Fibroblast of villous mesenchyme (primary cell): Measurements from ENCODE around the gene SPACA4. TPM values are rescaled to one million over a fixed set of nuclear protein-coding genes. Genes with fewer than 3 reads are reported as not detected.
A peak's percentile ranks its signal among the peaks of the same experiment; 100 is the strongest.

Experiments used
- DNase-seq: peaks from one replicate; pipeline ENCODE4 v3.0.0-alpha.2; 2010; ENCODE audit warnings: low read depth
- H3K4me3 ChIP-seq: 2 replicates; pipeline ENCODE4 v1.5.1; 2011; ENCODE audit warnings: low read depth, mild to moderate bottlenecking, low read length
- total RNA-seq: library from RNA; depleted of rRNA; stranded (reverse); fragments of >200 nt; gene quantifications from 2 replicates; pipeline ENCODE4 v1.2.3, GENCODE V29; 2012
- TF ChIP-seq, protein P1 (sequence below): IDR thresholded peaks from 2 replicates; pipeline ENCODE4 v1.5.1; 2012; ENCODE audit warnings: low read depth, mild to moderate bottlenecking, low read length; ENCODE audit not compliant: insufficient read depth

The SPACA4 gene
- total RNA-seq, 1 donor: not detected

DNA sequence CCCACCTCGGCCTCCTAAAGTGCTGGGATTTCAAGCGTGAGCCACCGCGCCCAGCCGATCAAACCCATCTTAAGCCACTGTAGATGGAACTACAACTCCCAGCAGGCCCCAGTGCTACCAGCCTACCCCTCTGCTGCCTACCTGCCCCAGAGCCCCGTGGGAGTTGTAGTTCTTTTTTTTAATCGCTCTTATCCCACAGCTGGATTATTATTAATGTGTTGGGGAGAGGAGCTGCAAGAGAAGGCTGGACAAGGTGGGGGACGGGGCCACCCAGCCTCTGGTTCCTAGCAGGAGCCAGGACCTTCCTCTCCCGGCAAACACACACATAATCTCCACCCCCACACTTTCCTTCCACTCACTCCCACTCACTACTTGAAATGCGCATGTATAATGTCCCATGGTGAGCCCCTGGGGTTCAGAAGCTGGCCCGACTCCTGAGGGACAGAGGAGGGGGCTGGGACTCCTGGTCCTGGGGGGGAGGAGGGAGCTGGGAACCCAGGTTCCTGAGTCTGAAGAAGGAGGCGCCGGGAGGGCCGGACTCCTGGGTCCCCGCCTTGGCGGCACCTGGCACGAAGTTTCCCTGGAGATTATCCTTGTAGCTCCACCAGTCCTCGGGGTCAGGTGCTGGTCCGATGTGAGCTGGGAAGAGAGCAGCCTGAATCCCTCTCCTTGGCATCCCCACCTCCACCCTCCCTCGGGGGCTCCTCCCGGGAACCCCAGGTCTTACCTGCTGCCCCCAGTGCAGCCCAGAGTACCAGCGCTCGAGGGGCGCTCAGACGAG lies 38.5 kb downstream of the SPACA4 start:
- peak overlapping the region; percentile 60 for H3K4me3 ChIP-seq
- TF ChIP-seq, protein P1, sequence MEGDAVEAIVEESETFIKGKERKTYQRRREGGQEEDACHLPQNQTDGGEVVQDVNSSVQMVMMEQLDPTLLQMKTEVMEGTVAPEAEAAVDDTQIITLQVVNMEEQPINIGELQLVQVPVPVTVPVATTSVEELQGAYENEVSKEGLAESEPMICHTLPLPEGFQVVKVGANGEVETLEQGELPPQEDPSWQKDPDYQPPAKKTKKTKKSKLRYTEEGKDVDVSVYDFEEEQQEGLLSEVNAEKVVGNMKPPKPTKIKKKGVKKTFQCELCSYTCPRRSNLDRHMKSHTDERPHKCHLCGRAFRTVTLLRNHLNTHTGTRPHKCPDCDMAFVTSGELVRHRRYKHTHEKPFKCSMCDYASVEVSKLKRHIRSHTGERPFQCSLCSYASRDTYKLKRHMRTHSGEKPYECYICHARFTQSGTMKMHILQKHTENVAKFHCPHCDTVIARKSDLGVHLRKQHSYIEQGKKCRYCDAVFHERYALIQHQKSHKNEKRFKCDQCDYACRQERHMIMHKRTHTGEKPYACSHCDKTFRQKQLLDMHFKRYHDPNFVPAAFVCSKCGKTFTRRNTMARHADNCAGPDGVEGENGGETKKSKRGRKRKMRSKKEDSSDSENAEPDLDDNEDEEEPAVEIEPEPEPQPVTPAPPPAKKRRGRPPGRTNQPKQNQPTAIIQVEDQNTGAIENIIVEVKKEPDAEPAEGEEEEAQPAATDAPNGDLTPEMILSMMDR: no peak
- peak; percentile 72 for DNase-seq

DNA sequence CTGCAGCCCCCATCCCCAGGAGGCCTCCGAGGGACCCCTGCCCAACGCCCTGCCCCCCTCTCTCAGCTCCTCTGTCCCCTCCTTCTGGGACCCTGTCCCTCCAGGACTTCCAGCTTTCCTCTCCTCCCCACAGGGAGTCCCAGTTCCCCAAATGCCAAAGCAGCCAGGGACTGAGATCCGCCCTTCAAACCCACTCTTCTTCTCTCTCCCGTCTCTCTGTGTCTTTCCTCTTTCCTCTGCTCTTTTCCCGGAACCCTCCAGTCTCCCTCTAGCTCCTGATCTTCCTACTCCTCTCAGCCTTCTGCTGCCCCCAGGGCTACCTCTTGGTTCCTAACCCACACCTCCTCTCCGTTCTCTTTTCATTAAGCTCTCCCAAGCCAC lies 39.1 kb downstream of the SPACA4 start:
- DNase-seq: no peak
- TF ChIP-seq, protein P1: no peak
- peak overlapping the region; percentile 60 for H3K4me3 ChIP-seq

GRCh38 chr19:48646001-48646721 lies 39.6 kb downstream of the SPACA4 start, which contains the start of gene CA11:
Gene CA11 (minus strand): TSS chr19:48646187. CDS start chr19:48645632, 555 bp downstream.
- H3K4me3 ChIP-seq: peak within 1 kb of the TSS; percentile 60
- TF ChIP-seq, protein P1: peak; percentile 90
- peak; percentile 82 for DNase-seq

- H3K4me3 ChIP-seq: peak overlapping the region; percentile 60
- TF ChIP-seq, protein P1: no peak
- no peak for DNase-seq
Measured at GRCh38 chr19:48646722-48647216, 40.2 kb downstream of the SPACA4 start.

DNA sequence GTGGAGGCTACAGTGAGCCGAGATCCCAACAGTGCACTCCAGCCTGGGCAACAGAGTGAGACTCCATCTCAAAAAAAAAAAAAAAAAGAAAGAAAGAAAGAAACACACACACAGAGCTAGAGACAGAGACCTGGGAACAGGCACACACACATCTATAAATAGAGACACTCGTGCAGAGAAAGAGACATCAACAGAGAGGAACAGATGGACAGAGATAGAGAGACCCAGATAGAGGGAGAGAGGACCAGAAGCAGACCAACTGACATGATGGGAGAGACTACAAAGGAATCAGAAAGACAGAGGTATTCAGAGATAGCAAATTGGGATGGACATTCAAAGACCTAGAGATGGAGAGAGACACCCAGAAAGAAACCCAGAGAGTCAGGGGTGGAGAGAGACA lies 41.6 kb downstream of the SPACA4 start:
- H3K4me3 ChIP-seq: no peak overlapping the region
- no peak for DNase-seq
- TF ChIP-seq, protein P1: no peak

DNA sequence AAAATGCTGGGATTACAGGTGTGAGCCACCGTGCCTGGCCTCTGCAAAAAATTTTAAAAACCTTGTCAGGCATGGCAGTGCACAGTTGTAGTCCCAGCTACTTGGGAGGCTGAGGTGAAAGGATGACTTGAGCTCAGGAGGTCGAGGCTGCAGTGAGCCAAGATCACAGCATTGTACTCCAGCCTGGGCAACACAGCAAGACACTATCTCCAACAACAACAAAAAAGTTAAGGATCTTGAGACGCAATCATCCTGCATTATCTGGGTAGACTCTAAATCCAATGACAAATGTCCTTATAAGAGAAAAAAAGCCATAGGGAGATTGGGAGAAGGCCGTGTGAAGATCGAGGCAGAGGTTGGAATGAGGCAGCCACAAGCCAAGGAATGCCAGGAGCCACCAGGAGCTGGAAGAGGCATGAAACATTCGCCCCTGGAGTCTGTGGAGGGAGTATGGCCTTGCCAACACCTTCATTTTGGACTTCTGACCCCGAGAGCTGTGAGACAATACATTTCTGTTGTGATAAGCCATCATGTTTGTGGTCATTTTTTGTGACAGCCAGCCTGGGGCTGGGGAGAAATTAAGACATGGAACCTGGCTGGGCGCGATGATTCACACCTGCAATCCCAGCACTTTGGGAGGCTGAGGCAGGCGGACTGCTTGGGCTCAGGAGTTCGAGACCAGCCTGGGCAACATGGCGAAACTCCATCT lies 44.6 kb downstream of the SPACA4 start:
- DNase-seq: no peak
- TF ChIP-seq, protein P1: no peak
- no peak overlapping the region for H3K4me3 ChIP-seq
